Epithelial cell of esophagus (primary cell): Measurements from ENCODE around the gene NKRF.
A peak's percentile ranks its signal among the peaks of the same experiment; 100 is the strongest.
"Not testable (repeated sequence)": the region's sequence is repeated elsewhere in the genome, so short reads cannot be mapped to it uniquely, and the experiment has no call there.

Experiments used
- DNase-seq: peaks from one replicate; pipeline ENCODE4 v3.0.0; 2010; ENCODE audit warnings: low read depth
- H3K4me3 ChIP-seq: 2 replicates; pipeline ENCODE4 v1.5.1; 2011; ENCODE audit warnings: mild to moderate bottlenecking, low read length, control low read depth
- CTCF ChIP-seq: IDR thresholded peaks from 2 replicates; pipeline ENCODE4 v1.5.1; 2011; ENCODE audit warnings: low read depth, mild to moderate bottlenecking, low read length, control low read depth, inconsistent platforms; ENCODE audit not compliant: insufficient read depth; ENCODE audit errors: missing control alignments

The NKRF gene

GRCh38 chrX:119646515-119646914 is 40.3 kb upstream of the NKRF start:
- TF ChIP-seq CTCF, result no peak
- no peak for DNase-seq
- no peak overlapping the region for H3K4me3 ChIP-seq

GRCh38 chrX:119643696-119644095 is 37.5 kb upstream of the NKRF start:
- no peak for TF ChIP-seq CTCF
- DNase-seq, result no peak
- no peak overlapping the region for H3K4me3 ChIP-seq

- DNase-seq, result no peak
- no peak for TF ChIP-seq CTCF
- H3K4me3 ChIP-seq, result no peak overlapping the region
Observed at GRCh38 chrX:119640731-119641170, 34.5 kb upstream of the NKRF start.

- peak; percentile 35 for DNase-seq
- no peak overlapping the region for H3K4me3 ChIP-seq
- TF ChIP-seq CTCF, result no peak
Observed at GRCh38 chrX:119638725-119639471, 32.7 kb upstream of the NKRF start.

- DNase-seq, H3K4me3 ChIP-seq: not testable (repeated sequence)
Observed at GRCh38 chrX:119637421-119637820, 31.2 kb upstream of the NKRF start.

GRCh38 chrX:119636419-119636818 is 30.2 kb upstream of the NKRF start:
- no peak for DNase-seq
- H3K4me3 ChIP-seq, result no peak overlapping the region
- no peak for TF ChIP-seq CTCF

- no peak overlapping the region for H3K4me3 ChIP-seq
- no peak for DNase-seq
- no peak for TF ChIP-seq CTCF
Observed at GRCh38 chrX:119635799-119636198, 29.6 kb upstream of the NKRF start.
